Right atrium auricular region (tissue), 2 donors: ENCODE measurements around the gene CTSL. TPM values are rescaled to one million over a fixed set of nuclear protein-coding genes. Genes with fewer than 3 reads are reported as not detected.

Source experiments
- DNase-seq: peaks from one replicate; pipeline ENCODE4 v3.0.0-alpha.2; 2019; ENCODE audit warnings: low spot score
- H3K27ac ChIP-seq, 2 donors: fragments of 200-600 bp; sonication (generic); 1 replicate in 1 of 2; 2 replicates in 1 of 2; pipeline ENCODE4 v1.5.1; 2016 to 2019
- H3K27me3 ChIP-seq, 2 donors: fragments of 200-600 bp; sonication (generic); one replicate each; pipeline versions ENCODE4 v1.5.1 to v1.6.0; 2017 to 2019
- H3K36me3 ChIP-seq: fragments of 200-600 bp; sonication (generic); one replicate; pipeline ENCODE4 v1.5.1; 2016
- H3K4me1 ChIP-seq, 2 donors: fragments of 200-600 bp; sonication (generic); one replicate each; pipeline versions ENCODE4 v1.5.1 to v1.6.0; 2017 to 2019
- H3K4me3 ChIP-seq, 2 donors: fragments of 200-600 bp; sonication (generic); 1 replicate in 1 of 2; 2 replicates in 1 of 2; pipeline ENCODE4 v1.5.1; 2017 to 2019; ENCODE audit warnings: mild to moderate bottlenecking in 1 of 2, moderate library complexity in 1 of 2
- H3K9me3 ChIP-seq, 2 donors: fragments of 200-600 bp; sonication (generic); one replicate each; pipeline ENCODE4 v1.5.1; 2019
- CTCF ChIP-seq, 2 donors: fragments of 200-600 bp; sonication (generic); IDR thresholded peaks; one replicate each; pipeline ENCODE4 v1.5.1; 2019; ENCODE audit warnings: antibody characterized with exemption in 2 of 2
- total RNA-seq, 2 donors: library from RNA; depleted of rRNA; stranded (reverse); fragments of >200 nt; gene quantifications; one replicate each; pipeline ENCODE4 v1.1.0, GENCODE V29; 2016

CTSL gene
- total RNA-seq, 2 donors from 2014 or later, result 122 to 169 TPM

DNA sequence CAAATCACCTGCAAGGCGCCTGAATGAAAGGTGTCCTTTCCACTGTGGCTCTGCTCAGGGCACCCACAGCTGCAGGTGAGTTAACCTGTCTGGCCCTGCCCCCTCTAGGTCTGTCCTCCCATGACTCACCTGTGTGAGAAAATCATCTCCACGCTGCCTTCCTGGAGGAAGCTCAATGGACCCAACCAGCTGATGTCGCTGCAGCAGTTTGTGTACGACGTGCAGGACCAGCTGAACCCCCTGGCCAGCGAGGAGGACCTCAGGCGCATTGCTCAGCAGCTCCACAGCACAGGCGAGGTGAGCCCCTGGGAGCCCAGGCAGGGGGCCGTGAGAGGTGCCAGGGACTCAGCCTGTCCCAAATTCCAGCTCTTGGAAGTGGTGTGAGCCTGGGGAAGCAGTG, 23.0 kb upstream of the CTSL start:
- Histone ChIP-seq H3K27me3 (no peaks in the 10 kb centered on the region), H3K9me3 (no peaks in the 10 kb centered on the region), H3K27ac (no peak overlapping the region), H3K4me1 (no peaks in the 10 kb centered on the region), H3K36me3 (no peaks in the 10 kb centered on the region), H3K4me3 (no peak overlapping the region)
- no peak for TF ChIP-seq CTCF (IDR thresholded peaks at IDR 0.05)
- DNase-seq, result no peak

DNA sequence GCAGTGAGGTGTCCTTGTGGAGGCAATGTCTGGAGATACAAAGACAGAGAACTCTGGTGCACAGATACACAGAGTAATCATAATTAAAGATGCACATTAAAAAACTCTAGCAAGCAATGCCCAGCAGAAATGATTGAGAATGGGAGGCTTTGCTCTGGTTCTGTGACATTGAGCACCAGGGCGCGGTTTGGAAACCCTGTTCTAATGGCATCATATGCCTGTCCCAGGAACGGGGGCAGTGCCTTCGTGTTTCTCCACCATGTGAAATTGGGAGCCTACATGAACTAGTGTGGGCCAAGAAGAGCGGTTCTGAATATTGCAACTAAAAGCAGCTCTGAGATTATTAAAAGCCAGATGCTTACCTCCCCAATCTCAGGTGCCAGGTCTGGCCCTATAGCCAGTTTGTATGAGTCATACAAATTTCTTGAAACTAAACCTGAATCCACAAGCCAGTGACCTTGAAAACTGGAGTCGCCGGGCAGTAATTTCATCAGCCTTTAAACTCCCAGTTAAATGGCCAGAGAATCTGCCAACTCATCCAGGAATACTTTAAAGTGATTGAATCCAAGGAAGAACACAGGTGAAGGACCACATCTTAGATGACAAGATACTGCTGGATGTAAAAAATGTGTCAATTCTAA, 22.2 kb upstream of the CTSL start:
- no peak for TF ChIP-seq CTCF (IDR thresholded peaks at IDR 0.05)
- no peaks in the 10 kb centered on the region for H3K9me3 ChIP-seq

DNA sequence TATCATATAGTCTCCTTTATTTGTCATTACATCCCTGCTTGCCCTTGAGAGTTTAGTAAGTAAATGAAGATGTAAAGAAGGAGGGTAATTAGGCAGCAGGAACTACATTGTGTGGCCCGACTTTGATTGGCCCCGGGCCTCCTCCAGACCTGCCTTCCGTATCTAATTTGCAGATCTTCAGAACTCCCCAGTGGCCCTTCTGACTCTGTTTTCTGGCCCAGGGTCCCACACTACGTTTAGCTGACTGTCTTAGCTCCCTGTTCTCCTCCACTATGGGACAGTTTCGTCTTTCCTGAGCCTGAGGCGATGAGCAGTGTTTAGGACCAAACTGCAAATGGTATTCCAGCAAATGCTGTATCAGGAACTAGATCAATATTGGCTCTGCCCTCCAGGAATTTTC, 21.6 kb upstream of the CTSL start:
- Histone ChIP-seq H3K9me3 (no peaks in the 10 kb centered on the region), H3K36me3 (no peaks in the 10 kb centered on the region), H3K4me1 (no peaks in the 10 kb centered on the region), H3K4me3 (no peak overlapping the region), H3K27ac (no peak overlapping the region), H3K27me3 (no peaks in the 10 kb centered on the region)
- TF ChIP-seq CTCF (IDR thresholded peaks at IDR 0.05), result no peak
- no peak for DNase-seq

More for the DNA sequence above, 22.2 kb upstream of the CTSL start:
- no peaks in the 10 kb centered on the region for H3K27me3 ChIP-seq
- no peak overlapping the region for H3K4me3 ChIP-seq
- no peak for DNase-seq
- no peaks in the 10 kb centered on the region for H3K36me3 ChIP-seq
- H3K4me1 ChIP-seq, result no peaks in the 10 kb centered on the region
- H3K27ac ChIP-seq, result no peak overlapping the region

- Histone ChIP-seq H3K4me1 (no peaks in the 10 kb centered on the region), H3K27me3 (no peaks in the 10 kb centered on the region), H3K36me3 (no peaks in the 10 kb centered on the region), H3K9me3 (no peaks in the 10 kb centered on the region), H3K4me3 (no peak overlapping the region), H3K27ac (no peak overlapping the region)
- TF ChIP-seq CTCF (IDR thresholded peaks at IDR 0.05), result no peak
- no peak for DNase-seq
These were observed 19.7 kb upstream of the CTSL start for GRCh38 chr9:87706066-87706739.

DNA sequence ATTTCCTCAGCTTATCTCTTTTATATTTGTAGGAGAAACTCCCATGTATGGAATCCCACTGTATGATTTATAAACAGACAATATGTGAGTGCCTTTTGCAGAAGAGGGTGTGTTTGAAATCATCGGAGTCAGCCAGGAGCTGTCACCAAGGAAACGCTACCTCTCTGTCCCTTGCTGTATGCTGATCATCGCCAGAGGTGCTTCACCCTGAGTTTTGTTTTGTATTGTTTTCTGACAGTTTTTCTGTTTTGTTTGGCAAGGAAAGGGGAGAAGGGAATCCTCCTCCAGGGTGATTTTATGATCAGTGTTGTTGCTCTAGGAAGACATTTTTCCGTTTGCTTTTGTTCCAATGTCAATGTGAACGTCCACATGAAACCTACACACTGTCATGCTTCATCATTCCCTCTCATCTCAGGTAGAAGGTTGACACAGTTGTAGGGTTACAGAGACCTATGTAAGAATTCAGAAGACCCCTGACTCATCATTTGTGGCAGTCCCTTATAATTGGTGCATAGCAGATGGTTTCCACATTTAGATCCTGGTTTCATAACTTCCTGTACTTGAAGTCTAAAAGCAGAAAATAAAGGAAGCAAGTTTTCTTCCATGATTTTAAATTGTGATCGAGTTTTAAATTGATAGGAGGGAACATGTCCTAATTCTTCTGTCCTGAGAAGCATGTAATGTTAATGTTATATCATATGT, 18.0 kb upstream of the CTSL start:
- H3K4me3 ChIP-seq, result no peak overlapping the region
- H3K27me3 ChIP-seq, result no peaks in the 10 kb centered on the region
- H3K9me3 ChIP-seq, result no peaks in the 10 kb centered on the region
- DNase-seq, result no peak
- TF ChIP-seq CTCF (IDR thresholded peaks at IDR 0.05), result no peak
- no peak overlapping the region for H3K27ac ChIP-seq
- no peaks in the 10 kb centered on the region for H3K4me1 ChIP-seq
- H3K36me3 ChIP-seq, result no peaks in the 10 kb centered on the region
